GM23338 (cell line): ENCODE results near the gene ORC3. TPM values are rescaled to one million over a fixed set of nuclear protein-coding genes. Genes with fewer than 3 reads are reported as not detected.
A peak's percentile ranks its signal among the peaks of the same experiment; 100 is the strongest.

ENCODE experiments used
- ATAC-seq: fragments of 200-7000 bp; cut with Tn5 transposase; 3 replicates; pipeline ENCODE4 v1.9.1; 2020
- DNase-seq: peaks from one replicate; pipeline ENCODE4 v3.0.0-alpha.2; 2015; ENCODE audit warnings: low spot score
- H2AFZ ChIP-seq: fragments of 200-600 bp; sonication (generic); 2 replicates; pipeline ENCODE4 v1.8.0; 2016; ENCODE audit warnings: antibody characterized with exemption, mild to moderate bottlenecking, moderate library complexity
- H3F3A ChIP-seq: fragments of 200-600 bp; sonication (generic); replicated peaks from 2 replicates; pipeline ENCODE4 v1.8.0; 2017; ENCODE audit warnings: antibody characterized with exemption, mixed run types, low read depth
- H3K27ac ChIP-seq: fragments of 200-600 bp; sonication (generic); 2 replicates; pipeline ENCODE4 v1.6.1; 2016; ENCODE audit warnings: low read depth
- H3K27me3 ChIP-seq: fragments of 200-600 bp; sonication (generic); 2 replicates; pipeline ENCODE4 v1.8.0; 2016; ENCODE audit warnings: mild to moderate bottlenecking, mixed run types, moderate library complexity; ENCODE audit not compliant: insufficient read depth
- H3K36me3 ChIP-seq: fragments of 200-600 bp; sonication (generic); 2 replicates; pipeline ENCODE4 v1.8.0; 2016; ENCODE audit warnings: mild to moderate bottlenecking; ENCODE audit not compliant: insufficient read depth
- H3K4me1 ChIP-seq: fragments of 200-600 bp; sonication (generic); 2 replicates; pipeline ENCODE4 v1.8.0; 2016; ENCODE audit warnings: mild to moderate bottlenecking, moderate library complexity; ENCODE audit not compliant: insufficient read depth
- H3K4me2 ChIP-seq: fragments of 200-600 bp; sonication (generic); 2 replicates; pipeline ENCODE4 v1.7.1; 2017; ENCODE audit warnings: mixed run types
- H3K4me3 ChIP-seq: fragments of 200-600 bp; sonication (generic); 2 replicates; pipeline ENCODE4 v1.6.1; 2016; ENCODE audit warnings: mixed run types
- H3K79me2 ChIP-seq: fragments of 200-600 bp; sonication (generic); replicated peaks from 2 replicates; pipeline ENCODE4 v1.8.0; 2017; ENCODE audit warnings: mild to moderate bottlenecking; ENCODE audit not compliant: insufficient read depth
- H3K9me2 ChIP-seq: fragments of 200-600 bp; sonication (generic); 2 replicates; pipeline ENCODE4 v1.8.0; 2017; ENCODE audit not compliant: insufficient read depth
- H4K20me1 ChIP-seq: fragments of 200-600 bp; sonication (generic); replicated peaks from 2 replicates; pipeline ENCODE4 v1.8.0; 2017; ENCODE audit warnings: mild to moderate bottlenecking; ENCODE audit not compliant: insufficient read depth
- H3K27ac Mint-ChIP-seq: 2 replicates; pipeline ENCODE4 v1.8.0; 2020; ENCODE audit warnings: inconsistent platforms, mild to moderate bottlenecking, moderate library complexity, mixed read lengths
- H3K27me3 Mint-ChIP-seq: 3 replicates; pipeline ENCODE4 v1.8.0; 2022; ENCODE audit warnings: low read depth, mild to moderate bottlenecking, moderate library complexity, mixed read lengths, inconsistent platforms; ENCODE audit not compliant: insufficient read depth, poor library complexity
- H3K36me3 Mint-ChIP-seq: 3 replicates; pipeline ENCODE4 v1.8.0; 2021; ENCODE audit warnings: low read depth, mild to moderate bottlenecking, inconsistent platforms, moderate library complexity, mixed read lengths
- H3K4me1 Mint-ChIP-seq: 3 replicates; pipeline ENCODE4 v1.8.0; 2020; ENCODE audit warnings: mild to moderate bottlenecking, inconsistent platforms, mixed read lengths
- H3K4me3 Mint-ChIP-seq: 3 replicates; pipeline ENCODE4 v1.8.0; 2021; ENCODE audit warnings: moderate library complexity, mild to moderate bottlenecking, inconsistent platforms, mixed read lengths
- H3K9me3 Mint-ChIP-seq: 3 replicates; pipeline ENCODE4 v1.8.0; 2020; ENCODE audit warnings: moderate library complexity, mild to moderate bottlenecking, inconsistent platforms, mixed read lengths
- ETS1 ChIP-seq: IDR thresholded peaks from 2 replicates; pipeline ENCODE4 v1.6.1; 2016; ENCODE audit warnings: antibody characterized with exemption
- NANOG ChIP-seq: IDR thresholded peaks from 2 replicates; pipeline ENCODE4 v1.6.1; 2016; ENCODE audit warnings: antibody characterized with exemption, borderline replicate concordance
- POLR2AphosphoS5 ChIP-seq: IDR thresholded peaks from 2 replicates; pipeline ENCODE4 v1.6.1; 2016; ENCODE audit warnings: antibody characterized with exemption, low read depth
- STAT1 ChIP-seq: IDR thresholded peaks from one replicate; pipeline ENCODE4 v1.6.1; 2016; ENCODE audit warnings: antibody characterized with exemption; ENCODE audit not compliant: unreplicated experiment
- ZNF331 ChIP-seq: fragments of 250-450 bp; sonication (Bioruptor Pico); IDR thresholded peaks from 2 replicates; pipeline ENCODE4 v1.5.0; 2020; ENCODE audit warnings: low read depth, mild to moderate bottlenecking, moderate library complexity
- polyA plus RNA-seq: library from polyadenylated mRNA; unstranded; fragments of >200 nt; fragmentation: Nextera tagmentation; extraction: Ambion mirVana; gene quantifications from 2 replicates; pipeline ENCODE4 v1.2.1, GENCODE V29; 2016
- total RNA-seq: library from RNA; depleted of rRNA; stranded (reverse); fragments of >200 nt; shearing (Covaris generic); gene quantifications from 2 replicates; pipeline ENCODE4 v1.2.3, GENCODE V29; 2014
- TF ChIP-seq, protein P1 (sequence below): IDR thresholded peaks from one replicate; pipeline ENCODE4 v1.6.1; 2018; ENCODE audit warnings: antibody characterized with exemption; ENCODE audit not compliant: unreplicated experiment
- TF ChIP-seq, protein P2 (sequence below): fragments of 250-450 bp; sonication (Bioruptor Pico); IDR thresholded peaks from 2 replicates; pipeline ENCODE4 v1.5.0; 2020; ENCODE audit warnings: mild to moderate bottlenecking, moderate library complexity

ORC3 gene
- total and polyA plus RNA-seq, 2 experiments from 2014 or later, result 53.1 to 78.4 TPM

DNA sequence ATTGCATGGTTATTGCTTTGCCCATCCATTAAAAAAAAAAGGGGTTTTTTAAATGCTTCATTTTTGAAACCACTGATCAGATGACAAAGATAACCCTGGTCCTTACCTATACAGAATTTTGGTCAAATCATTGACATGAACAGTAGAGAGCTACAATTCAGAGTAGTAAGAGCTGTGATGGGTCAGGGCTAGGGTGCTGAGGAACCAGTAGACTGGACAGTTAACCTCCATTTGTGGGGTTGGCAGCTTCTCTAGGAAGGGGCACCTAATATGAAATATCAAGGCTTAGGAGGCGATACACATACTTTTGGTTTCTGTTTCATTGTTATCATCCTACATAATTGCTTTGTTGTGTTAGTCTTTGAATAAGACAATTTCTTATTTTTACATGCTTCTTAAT, 55.1 kb downstream of the ORC3 start:
- DNase-seq, result no peak
- H3K79me2 ChIP-seq, result no peaks in the 10 kb centered on the region
- ATAC-seq, result no peak
- H3K9me3 Mint-ChIP-seq, result no peaks in the 10 kb centered on the region
- no peak overlapping the region for H3K4me2 ChIP-seq
- TF ChIP-seq, protein P1, sequence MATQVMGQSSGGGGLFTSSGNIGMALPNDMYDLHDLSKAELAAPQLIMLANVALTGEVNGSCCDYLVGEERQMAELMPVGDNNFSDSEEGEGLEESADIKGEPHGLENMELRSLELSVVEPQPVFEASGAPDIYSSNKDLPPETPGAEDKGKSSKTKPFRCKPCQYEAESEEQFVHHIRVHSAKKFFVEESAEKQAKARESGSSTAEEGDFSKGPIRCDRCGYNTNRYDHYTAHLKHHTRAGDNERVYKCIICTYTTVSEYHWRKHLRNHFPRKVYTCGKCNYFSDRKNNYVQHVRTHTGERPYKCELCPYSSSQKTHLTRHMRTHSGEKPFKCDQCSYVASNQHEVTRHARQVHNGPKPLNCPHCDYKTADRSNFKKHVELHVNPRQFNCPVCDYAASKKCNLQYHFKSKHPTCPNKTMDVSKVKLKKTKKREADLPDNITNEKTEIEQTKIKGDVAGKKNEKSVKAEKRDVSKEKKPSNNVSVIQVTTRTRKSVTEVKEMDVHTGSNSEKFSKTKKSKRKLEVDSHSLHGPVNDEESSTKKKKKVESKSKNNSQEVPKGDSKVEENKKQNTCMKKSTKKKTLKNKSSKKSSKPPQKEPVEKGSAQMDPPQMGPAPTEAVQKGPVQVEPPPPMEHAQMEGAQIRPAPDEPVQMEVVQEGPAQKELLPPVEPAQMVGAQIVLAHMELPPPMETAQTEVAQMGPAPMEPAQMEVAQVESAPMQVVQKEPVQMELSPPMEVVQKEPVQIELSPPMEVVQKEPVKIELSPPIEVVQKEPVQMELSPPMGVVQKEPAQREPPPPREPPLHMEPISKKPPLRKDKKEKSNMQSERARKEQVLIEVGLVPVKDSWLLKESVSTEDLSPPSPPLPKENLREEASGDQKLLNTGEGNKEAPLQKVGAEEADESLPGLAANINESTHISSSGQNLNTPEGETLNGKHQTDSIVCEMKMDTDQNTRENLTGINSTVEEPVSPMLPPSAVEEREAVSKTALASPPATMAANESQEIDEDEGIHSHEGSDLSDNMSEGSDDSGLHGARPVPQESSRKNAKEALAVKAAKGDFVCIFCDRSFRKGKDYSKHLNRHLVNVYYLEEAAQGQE, result no peak
- TF ChIP-seq ETS1 (no peak), ZNF331 (CRISPR knock-in tag) (no peak), POLR2AphosphoS5 (no peak)
- no peaks in the 10 kb centered on the region for H3F3A ChIP-seq
- no peaks in the 10 kb centered on the region for H3K36me3 ChIP-seq
- no peak overlapping the region for H3K27ac ChIP-seq
- H3K36me3 Mint-ChIP-seq, result peaks cover 20% of the 10 kb centered on the region; the same call in 2 of the 3 replicates
- no peaks in the 10 kb centered on the region for H3K9me2 ChIP-seq
- H3K27ac Mint-ChIP-seq, result no peak overlapping the region; the same call in 1 of the 2 replicates
- H3K4me3 ChIP-seq, result no peak overlapping the region
- no peak overlapping the region for H3K4me3 Mint-ChIP-seq
- peaks cover 6% of the 10 kb centered on the region; the same call in 1 of the 2 replicates for H3K4me1 ChIP-seq
- H3K27me3 Mint-ChIP-seq, result peaks cover 4% of the 10 kb centered on the region
- no peaks in the 10 kb centered on the region for H3K27me3 ChIP-seq
- H4K20me1 ChIP-seq, result no peaks in the 10 kb centered on the region
- H2AFZ ChIP-seq, result no peak overlapping the region
- H3K4me1 Mint-ChIP-seq, result peaks cover 4% of the 10 kb centered on the region

- H3K27ac ChIP-seq, result peak overlapping the region; percentile 68
These were observed 63.4 kb downstream of the ORC3 start for GRCh38 chr6:87653074-87653962.

More at GRCh38 chr6:87653074-87653962, 63.4 kb downstream of the ORC3 start:
- peak overlapping the region; percentile 93 for H3K27ac Mint-ChIP-seq
- ATAC-seq, result peak; percentile 91
- Histone ChIP-seq H3K27me3 (no peaks in the 10 kb centered on the region), H3F3A (no peaks in the 10 kb centered on the region), H3K4me1 (peaks cover 24% of the 10 kb centered on the region), H2AFZ (no peak overlapping the region), H3K79me2 (no peaks in the 10 kb centered on the region), H3K4me3 (peak overlapping the region; percentile 15; the same call in 1 of the 2 replicates), H4K20me1 (no peaks in the 10 kb centered on the region), H3K36me3 (peaks cover 7% of the 10 kb centered on the region; the same call in 1 of the 2 replicates), H3K9me2 (no peaks in the 10 kb centered on the region; the same call in 1 of the 2 replicates), H3K4me2 (peak overlapping the region; percentile 21)
- peaks cover 39% of the 10 kb centered on the region for H3K36me3 Mint-ChIP-seq
- peak overlapping the region; percentile 39 for H3K4me3 Mint-ChIP-seq
- peak; percentile 53 for DNase-seq
- TF ChIP-seq NANOG (peak; percentile 71; the same call in 1 of the 2 replicates), STAT1 (no peak)
- TF ChIP-seq, protein P2, sequence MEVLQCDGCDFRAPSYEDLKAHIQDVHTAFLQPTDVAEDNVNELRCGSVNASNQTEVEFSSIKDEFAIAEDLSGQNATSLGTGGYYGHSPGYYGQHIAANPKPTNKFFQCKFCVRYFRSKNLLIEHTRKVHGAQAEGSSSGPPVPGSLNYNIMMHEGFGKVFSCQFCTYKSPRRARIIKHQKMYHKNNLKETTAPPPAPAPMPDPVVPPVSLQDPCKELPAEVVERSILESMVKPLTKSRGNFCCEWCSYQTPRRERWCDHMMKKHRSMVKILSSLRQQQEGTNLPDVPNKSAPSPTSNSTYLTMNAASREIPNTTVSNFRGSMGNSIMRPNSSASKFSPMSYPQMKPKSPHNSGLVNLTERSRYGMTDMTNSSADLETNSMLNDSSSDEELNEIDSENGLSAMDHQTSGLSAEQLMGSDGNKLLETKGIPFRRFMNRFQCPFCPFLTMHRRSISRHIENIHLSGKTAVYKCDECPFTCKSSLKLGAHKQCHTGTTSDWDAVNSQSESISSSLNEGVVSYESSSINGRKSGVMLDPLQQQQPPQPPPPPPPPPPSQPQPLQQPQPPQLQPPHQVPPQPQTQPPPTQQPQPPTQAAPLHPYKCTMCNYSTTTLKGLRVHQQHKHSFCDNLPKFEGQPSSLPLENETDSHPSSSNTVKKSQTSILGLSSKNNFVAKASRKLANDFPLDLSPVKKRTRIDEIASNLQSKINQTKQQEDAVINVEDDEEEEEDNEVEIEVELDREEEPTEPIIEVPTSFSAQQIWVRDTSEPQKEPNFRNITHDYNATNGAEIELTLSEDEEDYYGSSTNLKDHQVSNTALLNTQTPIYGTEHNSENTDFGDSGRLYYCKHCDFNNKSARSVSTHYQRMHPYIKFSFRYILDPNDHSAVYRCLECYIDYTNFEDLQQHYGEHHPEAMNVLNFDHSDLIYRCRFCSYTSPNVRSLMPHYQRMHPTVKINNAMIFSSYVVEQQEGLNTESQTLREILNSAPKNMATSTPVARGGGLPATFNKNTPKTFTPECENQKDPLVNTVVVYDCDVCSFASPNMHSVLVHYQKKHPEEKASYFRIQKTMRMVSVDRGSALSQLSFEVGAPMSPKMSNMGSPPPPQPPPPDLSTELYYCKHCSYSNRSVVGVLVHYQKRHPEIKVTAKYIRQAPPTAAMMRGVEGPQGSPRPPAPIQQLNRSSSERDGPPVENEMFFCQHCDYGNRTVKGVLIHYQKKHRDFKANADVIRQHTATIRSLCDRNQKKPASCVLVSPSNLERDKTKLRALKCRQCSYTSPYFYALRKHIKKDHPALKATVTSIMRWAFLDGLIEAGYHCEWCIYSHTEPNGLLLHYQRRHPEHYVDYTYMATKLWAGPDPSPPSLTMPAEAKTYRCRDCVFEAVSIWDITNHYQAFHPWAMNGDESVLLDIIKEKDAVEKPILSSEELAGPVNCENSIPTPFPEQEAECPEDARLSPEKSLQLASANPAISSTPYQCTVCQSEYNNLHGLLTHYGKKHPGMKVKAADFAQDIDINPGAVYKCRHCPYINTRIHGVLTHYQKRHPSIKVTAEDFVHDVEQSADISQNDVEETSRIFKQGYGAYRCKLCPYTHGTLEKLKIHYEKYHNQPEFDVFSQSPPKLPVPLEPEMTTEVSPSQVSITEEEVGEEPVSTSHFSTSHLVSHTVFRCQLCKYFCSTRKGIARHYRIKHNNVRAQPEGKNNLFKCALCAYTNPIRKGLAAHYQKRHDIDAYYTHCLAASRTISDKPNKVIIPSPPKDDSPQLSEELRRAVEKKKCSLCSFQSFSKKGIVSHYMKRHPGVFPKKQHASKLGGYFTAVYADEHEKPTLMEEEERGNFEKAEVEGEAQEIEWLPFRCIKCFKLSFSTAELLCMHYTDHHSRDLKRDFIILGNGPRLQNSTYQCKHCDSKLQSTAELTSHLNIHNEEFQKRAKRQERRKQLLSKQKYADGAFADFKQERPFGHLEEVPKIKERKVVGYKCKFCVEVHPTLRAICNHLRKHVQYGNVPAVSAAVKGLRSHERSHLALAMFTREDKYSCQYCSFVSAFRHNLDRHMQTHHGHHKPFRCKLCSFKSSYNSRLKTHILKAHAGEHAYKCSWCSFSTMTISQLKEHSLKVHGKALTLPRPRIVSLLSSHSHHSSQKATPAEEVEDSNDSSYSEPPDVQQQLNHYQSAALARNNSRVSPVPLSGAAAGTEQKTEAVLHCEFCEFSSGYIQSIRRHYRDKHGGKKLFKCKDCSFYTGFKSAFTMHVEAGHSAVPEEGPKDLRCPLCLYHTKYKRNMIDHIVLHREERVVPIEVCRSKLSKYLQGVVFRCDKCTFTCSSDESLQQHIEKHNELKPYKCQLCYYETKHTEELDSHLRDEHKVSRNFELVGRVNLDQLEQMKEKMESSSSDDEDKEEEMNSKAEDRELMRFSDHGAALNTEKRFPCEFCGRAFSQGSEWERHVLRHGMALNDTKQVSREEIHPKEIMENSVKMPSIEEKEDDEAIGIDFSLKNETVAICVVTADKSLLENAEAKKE (CRISPR knock-in tag), result peak; percentile 22; the same call in 1 of the 2 replicates
- peaks cover 2% of the 10 kb centered on the region for H3K27me3 Mint-ChIP-seq
- H3K4me1 Mint-ChIP-seq, result peaks cover 31% of the 10 kb centered on the region
- H3K9me3 Mint-ChIP-seq, result no peaks in the 10 kb centered on the region
